Testis (tissue), 3 donors: ENCODE results near the gene MKNK1. TPM values are rescaled to one million over a fixed set of nuclear protein-coding genes. Genes with fewer than 3 reads are reported as not detected.
A peak's percentile ranks its signal among the peaks of the same experiment; 100 is the strongest.

Source experiments
- DNase-seq: peaks from one replicate; pipeline ENCODE4 v3.0.0-alpha.2; 2019
- H3K27ac ChIP-seq, 2 donors: fragments of 200-600 bp; sonication (generic); one replicate each; pipeline ENCODE4 v1.5.1; 2019
- H3K27me3 ChIP-seq: fragments of 200-600 bp; sonication (generic); one replicate; pipeline ENCODE4 v1.5.1; 2019
- H3K36me3 ChIP-seq: fragments of 200-600 bp; sonication (generic); one replicate; pipeline ENCODE4 v1.5.1; 2017; ENCODE audit warnings: low read depth; ENCODE audit errors: missing control alignments
- H3K4me1 ChIP-seq: fragments of 200-600 bp; sonication (generic); one replicate; pipeline ENCODE4 v1.5.1; 2019
- H3K4me3 ChIP-seq, 2 donors: fragments of 200-600 bp; sonication (generic); one replicate each; pipeline ENCODE4 v1.5.1; 2017 to 2019
- H3K9me3 ChIP-seq: fragments of 200-600 bp; sonication (generic); one replicate; pipeline ENCODE4 v1.5.1; 2017
- POLR2A ChIP-seq: fragments of 450-650 bp; IDR thresholded peaks from one replicate; pipeline ENCODE4 v1.6.1; 2017; ENCODE audit warnings: antibody characterized with exemption, mild to moderate bottlenecking, moderate library complexity
- WGBS, 2 donors: methylation state at CpG; one replicate each; pipeline ENCODE4 v1.1.5; 2018; 5-methylcytosine and 5-hydroxymethylcytosine counted together
- intact Hi-C: fragments of 100-400 bp; cut with DNase I; formaldehyde crosslinking; loops from one replicate; pipeline ENCODE4 v1.15.1; 2023; ENCODE audit warnings: low total_unique reads
- polyA plus RNA-seq: library from polyadenylated mRNA; stranded (reverse); fragments of 350-450 nt; fragmentation: Illumina TruSeq; extraction: RNeasy Lipid Tissue Mini Kit (QIAGEN cat#74804); gene quantifications from one replicate; pipeline ENCODE4 v1.2.3, GENCODE V29; 2014; ENCODE audit warnings: low read depth, low replicate concordance; ENCODE audit not compliant: insufficient read depth
- total RNA-seq, 2 donors: library from RNA; depleted of rRNA; stranded (reverse); fragments of >200 nt; gene quantifications; one replicate each; pipeline ENCODE4 v1.2.3, GENCODE V29; 2016
- TF ChIP-seq, protein P1 (sequence below), 3 experiments: fragments of 450-650 bp in 2 of 3; fragments of 200-600 bp in 1 of 3; sonication (generic) in 1 of 3; IDR thresholded peaks; one replicate each; pipeline ENCODE4 v1.5.1; 2016 to 2019; ENCODE audit warnings: antibody characterized with exemption in 3 of 3, mild to moderate bottlenecking in 2 of 3, moderate library complexity in 1 of 3

Gene MKNK1
- total and polyA plus RNA-seq, 3 donors from 2014 or later = 30.7 to 55.7 (median 54.6) TPM

DNA sequence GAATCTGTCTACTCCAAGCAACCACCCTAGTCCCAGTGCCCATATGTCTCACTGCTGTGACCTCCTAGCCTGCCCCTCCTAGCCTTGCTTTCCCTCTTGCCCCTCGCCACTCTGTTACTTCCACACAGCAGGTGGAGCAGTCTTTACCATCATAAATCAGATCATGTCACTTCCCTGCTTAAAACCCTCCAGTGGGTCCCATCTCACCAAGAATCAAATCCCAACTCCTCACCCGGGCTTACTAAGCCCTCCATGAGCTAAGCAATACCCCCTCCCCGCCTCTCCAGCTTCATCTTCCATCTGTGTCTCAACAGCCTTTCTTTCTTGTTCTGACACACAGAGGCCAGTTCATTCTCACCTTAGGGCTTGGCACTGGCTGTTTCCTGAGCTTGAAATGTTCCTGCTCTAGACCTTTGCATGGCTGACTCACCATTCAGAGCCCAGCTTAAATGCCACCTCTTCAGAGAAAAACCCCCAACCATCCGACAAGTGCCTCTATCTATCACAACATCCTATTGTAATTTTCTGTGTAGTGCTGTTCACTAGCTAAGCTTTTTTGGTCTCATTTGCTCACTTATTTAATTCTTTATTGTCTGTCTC, 74.9 kb downstream of the MKNK1 start:
- no peaks in the 10 kb centered on the region for H3K4me1 ChIP-seq
- no peaks in the 10 kb centered on the region for H3K27me3 ChIP-seq
- H3K27ac ChIP-seq = no peak overlapping the region
- 70 to 82% methylated on average over 4 of the region's 4 CpGs for whole genome bisulfite sequencing, 2 donors
- no peaks in the 10 kb centered on the region for H3K9me3 ChIP-seq
- no peak overlapping the region for H3K4me3 ChIP-seq
- DNase-seq = no peak
- H3K36me3 ChIP-seq = no peaks in the 10 kb centered on the region
- intact Hi-C loops = loop anchor here (10.0 kb wide), 2 partner anchors 84 to 124 kb away; no protein-coding TSS in a partner anchor
- no peak for TF ChIP-seq POLR2A
- TF ChIP-seq, protein P1, sequence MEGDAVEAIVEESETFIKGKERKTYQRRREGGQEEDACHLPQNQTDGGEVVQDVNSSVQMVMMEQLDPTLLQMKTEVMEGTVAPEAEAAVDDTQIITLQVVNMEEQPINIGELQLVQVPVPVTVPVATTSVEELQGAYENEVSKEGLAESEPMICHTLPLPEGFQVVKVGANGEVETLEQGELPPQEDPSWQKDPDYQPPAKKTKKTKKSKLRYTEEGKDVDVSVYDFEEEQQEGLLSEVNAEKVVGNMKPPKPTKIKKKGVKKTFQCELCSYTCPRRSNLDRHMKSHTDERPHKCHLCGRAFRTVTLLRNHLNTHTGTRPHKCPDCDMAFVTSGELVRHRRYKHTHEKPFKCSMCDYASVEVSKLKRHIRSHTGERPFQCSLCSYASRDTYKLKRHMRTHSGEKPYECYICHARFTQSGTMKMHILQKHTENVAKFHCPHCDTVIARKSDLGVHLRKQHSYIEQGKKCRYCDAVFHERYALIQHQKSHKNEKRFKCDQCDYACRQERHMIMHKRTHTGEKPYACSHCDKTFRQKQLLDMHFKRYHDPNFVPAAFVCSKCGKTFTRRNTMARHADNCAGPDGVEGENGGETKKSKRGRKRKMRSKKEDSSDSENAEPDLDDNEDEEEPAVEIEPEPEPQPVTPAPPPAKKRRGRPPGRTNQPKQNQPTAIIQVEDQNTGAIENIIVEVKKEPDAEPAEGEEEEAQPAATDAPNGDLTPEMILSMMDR (IDR thresholded peaks at IDR 0.05) = no peak

DNA sequence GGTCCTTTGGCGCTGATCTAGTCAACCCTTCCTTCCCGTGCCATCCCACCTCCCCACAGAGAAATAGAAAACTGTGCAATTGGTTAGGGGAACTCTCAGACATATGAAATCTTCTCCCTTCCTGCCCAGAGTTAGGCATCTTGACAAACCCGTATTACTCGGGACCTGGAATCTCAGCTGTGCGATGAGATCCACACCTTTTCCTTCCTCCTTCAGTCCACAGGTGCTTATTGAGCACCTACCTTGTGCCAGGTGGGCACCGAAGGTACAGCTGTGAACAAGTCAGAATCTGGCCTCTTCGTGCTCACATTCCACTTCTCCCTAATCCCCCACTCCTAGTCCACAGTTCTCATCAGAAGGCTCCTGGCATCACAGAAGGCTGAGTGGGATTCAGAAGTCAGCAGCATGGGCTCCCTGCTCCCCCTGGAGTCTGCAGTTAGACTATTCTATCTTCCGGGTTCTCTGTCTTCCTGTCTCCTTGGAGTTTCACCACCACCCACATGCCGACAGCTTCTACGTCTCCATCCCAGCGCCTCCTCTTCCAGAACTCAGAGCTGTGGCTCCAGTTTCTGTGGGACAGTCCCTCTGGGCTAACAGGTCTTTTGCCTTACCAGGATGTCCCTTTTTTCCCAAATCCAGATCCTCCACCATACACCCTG, 75.6 kb downstream of the MKNK1 start:
- Histone ChIP-seq H3K4me3 (no peak overlapping the region), H3K9me3 (no peaks in the 10 kb centered on the region), H3K4me1 (no peaks in the 10 kb centered on the region), H3K36me3 (no peaks in the 10 kb centered on the region), H3K27me3 (no peaks in the 10 kb centered on the region), H3K27ac (no peak overlapping the region)
- TF ChIP-seq, protein P1 (IDR thresholded peaks at IDR 0.05) = no peak
- TF ChIP-seq POLR2A = no peak
- intact Hi-C loops = loop anchor here (10.0 kb wide), 2 partner anchors 84 to 124 kb away; no protein-coding TSS in a partner anchor
- WGBS, 2 donors = 49 to 53% methylated on average over 11 of the region's 11 CpGs
- DNase-seq = no peak

DNA sequence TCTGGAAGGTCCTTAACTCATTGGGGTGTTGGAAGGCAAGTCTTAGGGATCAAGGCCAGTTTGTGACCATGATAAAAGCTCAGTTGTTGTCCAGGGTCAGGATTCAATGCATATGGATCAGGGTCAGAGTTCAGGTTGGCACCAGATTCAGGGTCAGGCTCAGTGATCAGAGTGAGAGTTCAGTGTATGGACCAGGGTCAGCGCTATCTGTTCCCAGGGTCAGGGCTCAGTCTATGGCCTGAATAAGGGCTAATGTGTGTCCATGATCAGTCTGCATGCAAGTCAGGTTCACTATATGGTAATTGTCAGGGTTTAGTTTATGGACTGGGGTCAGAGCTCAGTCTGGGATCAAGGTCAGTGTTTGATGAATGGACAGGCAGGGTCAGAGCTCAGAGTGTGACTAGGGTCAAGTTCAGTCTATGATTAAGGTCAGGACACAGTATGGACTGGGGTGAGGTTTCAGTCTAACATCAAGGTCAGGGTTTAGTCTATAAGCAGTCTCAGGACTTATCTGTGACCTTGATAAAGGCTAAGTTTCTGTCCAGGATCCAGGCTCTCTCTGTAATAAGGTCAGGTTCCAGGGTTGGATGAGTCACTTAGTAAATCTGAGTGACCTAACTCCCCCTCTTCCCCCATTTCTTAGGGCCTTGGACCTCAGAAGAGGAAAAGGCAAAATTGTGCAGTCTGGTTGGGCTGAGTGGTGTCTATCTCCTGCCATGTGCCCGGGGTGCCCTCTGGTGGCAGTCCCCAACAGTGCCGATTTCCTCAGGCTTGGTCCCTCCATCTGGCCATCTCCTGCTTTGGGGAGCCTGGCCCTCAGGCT, 76.4 kb downstream of the MKNK1 start:
- no peaks in the 10 kb centered on the region for H3K36me3 ChIP-seq
- H3K27me3 ChIP-seq = no peaks in the 10 kb centered on the region
- H3K4me3 ChIP-seq = no peak overlapping the region
- intact Hi-C loops = loop anchor here (10.0 kb wide), 2 partner anchors 83 to 123 kb away; no protein-coding TSS in a partner anchor
- TF ChIP-seq, protein P1 (IDR thresholded peaks at IDR 0.05) = peak; percentile 77 to 88 (median 83)
- no peak for TF ChIP-seq POLR2A
- H3K4me1 ChIP-seq = peaks cover 4% of the 10 kb centered on the region
- 56 to 63% methylated on average over 3 of the region's 3 CpGs for WGBS, 2 donors
- peak; percentile 90 for DNase-seq
- no peaks in the 10 kb centered on the region for H3K9me3 ChIP-seq
- H3K27ac ChIP-seq = no peak overlapping the region

DNA sequence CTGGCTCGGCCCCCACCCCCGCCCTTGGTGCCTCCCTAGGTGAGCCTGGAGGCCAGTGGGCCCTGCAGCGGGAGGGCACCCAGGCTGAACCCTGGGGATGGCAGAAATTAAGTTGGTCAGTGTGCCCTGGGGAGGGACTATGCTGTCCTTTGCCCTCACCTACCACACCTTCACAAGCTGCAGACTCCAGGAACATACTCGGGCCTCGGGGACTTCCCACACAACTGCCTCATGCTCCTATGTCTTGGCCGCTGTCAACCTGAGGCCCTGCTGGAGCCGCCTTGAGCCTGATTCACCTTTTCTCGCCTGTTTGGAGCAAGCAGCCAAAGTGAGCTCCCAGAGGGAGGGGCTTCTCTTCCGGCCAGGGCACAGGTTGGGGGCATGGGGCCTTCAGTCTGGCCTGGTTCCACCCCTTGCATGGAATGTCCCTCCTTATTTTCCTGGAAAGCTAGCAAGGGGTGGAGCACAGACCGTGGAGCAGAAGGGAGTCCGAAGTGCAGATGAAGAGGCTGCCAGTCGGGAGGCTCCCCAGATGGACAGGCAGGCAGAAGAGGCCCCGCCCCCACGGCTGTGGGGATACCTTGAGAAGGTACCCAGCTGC, 77.3 kb downstream of the MKNK1 start:
- H3K27ac ChIP-seq = no peak overlapping the region
- no peak overlapping the region for H3K4me3 ChIP-seq
- H3K36me3 ChIP-seq = no peaks in the 10 kb centered on the region
- no peaks in the 10 kb centered on the region for H3K9me3 ChIP-seq
- H3K27me3 ChIP-seq = no peaks in the 10 kb centered on the region
- H3K4me1 ChIP-seq = peaks cover 9% of the 10 kb centered on the region
- intact Hi-C loops = loop anchor here (10.0 kb wide), 2 partner anchors 82 to 122 kb away; no protein-coding TSS in a partner anchor
- no peak for DNase-seq
- TF ChIP-seq, protein P1 (IDR thresholded peaks at IDR 0.05) = no peak
- TF ChIP-seq POLR2A = no peak
- WGBS, 2 donors = 61 to 81% methylated on average over 11 to 14 of the region's 14 CpGs
